G401 (cell line): Measurements from ENCODE around the gene FXN. TPM values are rescaled to one million over a fixed set of nuclear protein-coding genes. Genes with fewer than 3 reads are reported as not detected.

ENCODE experiments used
- DNase-seq: peaks from one replicate; pipeline ENCODE4 v3.0.0-alpha.2; 2015; ENCODE audit warnings: low spot score
- in situ Hi-C: cut with HindIII; loops from 2 replicates; pipeline ENCODE4 v1.10.0; 2016; ENCODE audit warnings: low sequenced_read_pairs, mixed read lengths
- total RNA-seq: library from RNA; depleted of rRNA; stranded (reverse); fragments of >200 nt; shearing (Covaris generic); gene quantifications from 2 replicates; pipeline ENCODE4 v1.2.3, GENCODE V29; 2014

Gene FXN
- total RNA-seq, 1 experiment from 2014 or later: 29.9 TPM

- no peak for DNase-seq
- in situ Hi-C loops: no loop called here
These were observed 20.8 kb downstream of the FXN start for GRCh38 chr9:69056191-69056815.

DNA sequence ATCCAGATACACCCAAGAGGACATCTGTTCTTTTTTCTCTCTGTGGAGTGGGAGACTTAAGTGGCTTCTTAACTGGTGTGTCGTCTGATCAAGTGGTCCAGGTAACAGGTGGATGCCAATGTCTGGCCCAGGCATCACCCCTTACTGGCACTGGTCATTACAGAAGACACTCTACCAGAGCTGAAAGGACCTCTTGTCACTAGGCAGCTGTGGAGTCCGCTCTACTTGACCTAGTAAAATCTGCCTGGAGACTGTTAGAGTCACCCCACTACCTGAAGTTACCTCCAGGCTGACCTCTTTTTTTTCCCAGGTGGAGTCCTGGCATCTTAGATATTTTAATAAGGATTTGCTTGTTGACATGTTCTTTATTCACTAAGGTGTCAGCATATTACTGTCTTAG lies 22.5 kb downstream of the FXN start:
- no peak for DNase-seq
- in situ Hi-C loops: no loop called here

- in situ Hi-C loops: no loop called here
- no peak for DNase-seq
These were observed 25.2 kb downstream of the FXN start for GRCh38 chr9:69060766-69061165.

GRCh38 chr9:69062195-69062594 lies 26.6 kb downstream of the FXN start:
- no peak for DNase-seq
- in situ Hi-C loops: no loop called here

GRCh38 chr9:69063839-69064238 lies 28.3 kb downstream of the FXN start:
- no peak for DNase-seq
- in situ Hi-C loops: no loop called here

DNA sequence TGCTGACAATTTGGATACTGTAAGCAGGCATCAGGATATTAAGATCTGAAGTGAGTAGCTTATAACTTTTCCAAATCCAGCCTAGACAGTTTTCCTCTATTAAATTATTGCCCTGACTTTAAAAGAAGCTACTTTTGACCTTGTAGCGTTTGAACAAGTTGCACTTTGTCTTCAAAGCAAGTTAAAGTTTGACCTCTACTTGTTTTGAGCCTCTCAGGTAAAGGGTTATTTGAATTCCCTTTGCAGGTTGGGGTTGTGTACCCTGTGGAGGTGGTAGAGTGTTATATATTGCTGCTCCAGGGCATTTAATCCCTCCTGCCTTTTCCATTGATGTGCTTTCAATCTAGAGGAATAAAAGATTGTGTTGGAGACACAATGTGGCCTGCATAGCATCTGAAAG lies 30.1 kb downstream of the FXN start:
- in situ Hi-C loops: no loop called here
- DNase-seq: no peak

GRCh38 chr9:69066955-69067354 lies 31.4 kb downstream of the FXN start:
- in situ Hi-C loops: no loop called here
- no peak for DNase-seq

DNA sequence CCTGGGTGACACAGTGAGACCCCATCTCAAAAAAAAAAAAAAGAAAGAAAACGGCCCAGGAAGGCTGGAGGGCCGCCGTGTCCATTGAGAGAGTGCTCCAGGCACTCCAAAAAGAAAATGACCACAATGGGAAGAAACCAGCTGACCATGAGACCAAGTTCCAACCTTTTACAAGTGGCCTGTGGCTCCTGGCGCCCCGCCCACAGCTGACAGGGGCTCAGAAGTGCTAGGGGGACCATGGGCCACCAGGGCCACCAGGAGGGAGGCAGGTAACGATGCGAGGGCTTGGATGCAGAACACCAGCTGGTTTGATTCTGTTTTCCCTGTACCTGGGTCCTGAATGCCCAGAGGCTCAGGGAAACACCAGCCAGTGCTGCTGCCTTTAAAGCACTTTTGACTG lies 34.6 kb downstream of the FXN start:
- no peak for DNase-seq
- in situ Hi-C loops: no loop called here

- in situ Hi-C loops: no loop called here
- no peak for DNase-seq
These were observed 35.5 kb downstream of the FXN start for GRCh38 chr9:69071059-69071458.

GRCh38 chr9:69073103-69073502 lies 37.6 kb downstream of the FXN start:
- no peak for DNase-seq
- in situ Hi-C loops: no loop called here

- DNase-seq: no peak
- in situ Hi-C loops: no loop called here
These were observed 39.2 kb downstream of the FXN start for GRCh38 chr9:69074801-69075200.

DNA sequence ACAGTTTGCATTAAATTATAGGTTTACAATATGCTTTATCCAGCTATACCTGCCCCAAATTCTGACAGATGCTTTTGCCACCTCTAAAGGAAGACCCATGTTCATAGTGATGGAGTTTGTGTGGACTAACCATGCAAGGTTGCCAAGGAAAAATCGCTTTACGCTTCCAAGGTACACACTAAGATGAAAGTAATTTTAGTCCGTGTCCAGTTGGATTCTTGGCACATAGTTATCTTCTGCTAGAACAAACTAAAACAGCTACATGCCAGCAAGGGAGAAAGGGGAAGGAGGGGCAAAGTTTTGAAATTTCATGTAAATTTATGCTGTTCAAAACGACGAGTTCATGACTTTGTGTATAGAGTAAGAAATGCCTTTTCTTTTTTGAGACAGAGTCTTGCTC lies 41.0 kb downstream of the FXN start:
- no peak for DNase-seq
- in situ Hi-C loops: no loop called here

DNA sequence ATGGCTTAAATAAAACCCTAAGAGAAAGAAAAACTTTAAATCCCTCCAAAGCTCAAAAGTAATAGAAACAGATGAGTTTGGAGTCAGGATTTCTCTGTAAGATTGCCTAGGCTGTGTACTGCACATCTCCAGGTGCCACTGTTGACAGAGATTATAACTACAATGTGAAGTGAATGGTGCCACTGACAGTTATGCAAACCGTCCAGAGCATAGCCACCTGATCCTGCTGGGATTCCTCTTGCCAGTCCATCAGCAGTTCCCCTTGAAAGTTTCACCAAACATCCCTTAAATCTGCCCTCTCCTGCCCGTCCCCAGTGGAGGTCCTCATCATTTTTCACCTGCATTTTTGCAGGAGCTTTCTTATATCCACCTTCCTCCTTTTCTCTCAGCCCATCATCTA lies 42.5 kb downstream of the FXN start:
- in situ Hi-C loops: no loop called here
- DNase-seq: peak; percentile 2

- DNase-seq: peak; percentile 8
- in situ Hi-C loops: no loop called here
These were observed 43.0 kb downstream of the FXN start for GRCh38 chr9:69078581-69078980.

DNA sequence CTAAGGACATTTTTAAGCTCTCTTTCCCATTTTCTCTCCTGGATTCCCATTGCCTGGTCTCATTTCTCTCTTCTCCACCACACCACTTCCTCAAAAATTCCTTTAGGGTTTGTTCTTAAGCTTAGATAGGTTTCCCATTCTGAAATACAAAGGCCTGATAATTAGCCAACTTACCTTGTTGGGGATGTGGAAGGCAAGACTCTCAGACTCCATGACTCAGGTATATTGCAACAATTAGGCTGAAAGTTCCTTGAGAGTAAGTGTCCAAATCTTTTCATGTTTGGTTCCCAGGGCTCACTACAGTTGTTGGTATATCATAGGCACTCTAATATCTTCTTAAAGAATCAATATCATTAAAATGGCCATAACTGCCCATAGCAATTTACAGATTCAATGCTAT lies 43.6 kb downstream of the FXN start:
- DNase-seq: no peak
- in situ Hi-C loops: no loop called here

DNA sequence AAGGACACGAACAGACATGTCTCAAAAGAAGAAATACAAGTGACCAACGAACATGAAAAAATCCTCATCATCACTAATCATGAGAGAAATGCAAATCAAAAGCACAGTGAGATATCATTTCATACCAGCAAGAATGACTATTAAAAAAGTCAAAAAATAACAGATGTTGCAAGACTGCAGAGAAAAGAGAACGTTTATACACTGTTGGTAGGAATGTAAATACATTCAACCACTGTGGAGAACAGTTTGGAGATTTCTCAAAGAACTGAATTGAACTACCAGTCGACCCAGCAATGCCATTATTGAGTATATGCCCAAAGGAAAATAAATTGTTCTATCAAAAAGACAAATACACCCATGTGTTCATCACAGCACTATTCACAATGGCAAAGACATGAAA lies 45.7 kb downstream of the FXN start:
- DNase-seq: no peak
- in situ Hi-C loops: no loop called here

- DNase-seq: no peak
- in situ Hi-C loops: no loop called here
These were observed 47.8 kb downstream of the FXN start for GRCh38 chr9:69083321-69083720.

DNA sequence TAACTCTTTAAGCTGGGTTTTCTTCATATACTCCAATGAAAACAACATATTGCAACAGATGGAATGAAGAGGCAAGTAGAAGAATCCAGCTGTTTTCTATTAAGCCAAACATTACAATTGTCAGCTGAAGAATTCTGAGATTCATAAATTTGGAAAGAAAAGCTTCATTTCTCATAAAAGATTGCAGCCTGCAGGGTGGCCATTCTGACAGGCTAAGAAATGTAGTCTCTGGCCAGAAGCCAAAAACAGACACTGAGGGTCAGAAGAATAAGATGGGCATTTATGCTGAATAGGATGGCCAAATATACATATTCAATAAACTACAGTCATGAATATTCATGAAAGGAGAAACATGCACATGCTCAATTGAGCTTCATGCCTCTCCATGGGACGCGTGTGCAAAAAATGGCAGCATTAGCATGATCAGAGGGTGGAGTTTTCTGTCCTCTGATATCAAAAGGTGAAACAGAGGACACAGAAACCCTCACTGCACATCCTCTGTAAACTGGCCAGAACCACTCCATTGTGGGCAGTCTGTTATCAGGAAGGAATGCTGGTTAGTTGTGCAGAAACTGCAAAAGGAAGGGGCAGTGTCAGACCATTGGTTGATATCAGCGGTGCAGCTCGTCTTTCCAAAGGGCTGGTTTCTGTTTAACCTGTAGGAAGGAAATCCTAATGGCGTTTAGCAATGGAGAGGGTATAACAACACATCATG lies 50.2 kb downstream of the FXN start:
- in situ Hi-C loops: no loop called here
- no peak for DNase-seq

DNA sequence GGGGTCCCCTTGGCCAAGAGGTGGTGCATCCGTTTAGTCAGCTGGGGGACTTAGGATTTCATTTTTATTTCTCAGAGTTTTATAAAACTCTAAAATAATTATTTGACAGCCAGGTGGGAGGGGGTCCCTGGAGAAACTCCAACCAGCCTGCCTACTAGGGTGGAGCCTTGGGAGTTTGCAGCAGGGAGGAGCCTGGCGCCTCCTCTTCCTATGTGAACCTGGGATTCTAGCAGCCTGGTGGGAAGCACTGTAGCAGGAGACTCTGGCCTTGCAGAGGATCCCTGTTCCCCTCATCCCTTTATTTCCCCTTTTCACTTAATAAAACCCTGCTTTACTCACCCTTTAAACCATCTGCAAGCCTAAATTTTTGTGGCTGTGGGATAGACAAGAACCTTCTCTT lies 50.8 kb downstream of the FXN start:
- DNase-seq: no peak
- in situ Hi-C loops: no loop called here

- in situ Hi-C loops: no loop called here
- DNase-seq: no peak
These were observed 51.2 kb downstream of the FXN start for GRCh38 chr9:69086769-69087168.

- no peak for DNase-seq
- in situ Hi-C loops: no loop called here
These were observed 53.5 kb downstream of the FXN start for GRCh38 chr9:69089082-69089481.
